PC-3 (cell line): ENCODE measurements around the gene YTHDF1. TPM values are rescaled to one million over a fixed set of nuclear protein-coding genes. Genes with fewer than 3 reads are reported as not detected.

Source experiments
- ATAC-seq: fragments of 200-7000 bp; cut with Tn5 transposase; 2 replicates; pipeline ENCODE4 v1.9.1; 2020; ENCODE audit warnings: mild to moderate bottlenecking, moderate library complexity
- BruUV-seq: library from RNA; stranded (reverse); fragments of 400-500 nt; replicated peaks from 2 replicates; lab custom pipeline; 2021; lab: Mats Ljungman, UMichigan
- CTCF ChIA-PET: fragments of 300-600 bp; sonication (Branson Sonifier 250); formaldehyde crosslinking; loops from one replicate; lab custom pipeline; 2022; ENCODE audit warnings: antibody characterized with exemption; lab: Charles Lee
- POLR2A ChIA-PET: fragments of 300-600 bp; sonication (Branson Sonifier 250); formaldehyde crosslinking; loops from one replicate; lab custom pipeline; 2022; ENCODE audit warnings: antibody characterized with exemption; ENCODE audit not compliant: unreplicated experiment; lab: Charles Lee
- DNase-seq: peaks from one replicate; pipeline ENCODE4 v3.0.0-alpha.2; 2015
- H2AFZ ChIP-seq: fragments of 300-600 bp; sonication (generic); 2 replicates; pipeline ENCODE4 v1.6.0; 2016; ENCODE audit warnings: antibody characterized with exemption, low read length
- H3F3A ChIP-seq: fragments of 300-600 bp; sonication (generic); one replicate; pipeline ENCODE4 v1.6.0; 2017; ENCODE audit warnings: antibody characterized with exemption, low read length, control low read depth, mild to moderate bottlenecking; ENCODE audit not compliant: unreplicated experiment
- H3K27ac ChIP-seq: fragments of 300-600 bp; sonication (generic); 2 replicates; pipeline ENCODE4 v1.5.1; 2016; ENCODE audit warnings: mild to moderate bottlenecking, low read length
- H3K27me3 ChIP-seq: fragments of 300-600 bp; sonication (generic); 2 replicates; pipeline ENCODE4 v1.6.1; 2016; ENCODE audit warnings: low read length, mixed read lengths
- H3K36me3 ChIP-seq: fragments of 300-600 bp; sonication (generic); 2 replicates; pipeline ENCODE4 v1.6.1; 2016; ENCODE audit warnings: low read depth, mixed run types, low read length, mixed read lengths
- H3K4me1 ChIP-seq: fragments of 300-600 bp; sonication (generic); 2 replicates; pipeline ENCODE4 v1.5.1; 2016; ENCODE audit warnings: low read length; ENCODE audit not compliant: insufficient read depth
- H3K4me2 ChIP-seq: fragments of 300-600 bp; sonication (generic); 2 replicates; pipeline ENCODE4 v1.6.0; 2016; ENCODE audit warnings: low read length
- H3K4me3 ChIP-seq: fragments of 300-600 bp; sonication (generic); 2 replicates; pipeline ENCODE4 v1.5.1; 2016; ENCODE audit warnings: mild to moderate bottlenecking, low read length, mixed read lengths
- H3K79me2 ChIP-seq: fragments of 300-600 bp; sonication (generic); 2 replicates; pipeline ENCODE4 v1.6.1; 2017; ENCODE audit warnings: low read length, mixed read lengths
- H3K9ac ChIP-seq: fragments of 300-600 bp; sonication (generic); 2 replicates; pipeline ENCODE4 v1.6.0; 2016; ENCODE audit warnings: mild to moderate bottlenecking, low read length
- H3K9me2 ChIP-seq: fragments of 300-600 bp; sonication (generic); replicated peaks from 2 replicates; pipeline ENCODE4 v1.6.1; 2016; ENCODE audit warnings: mixed run types, low read length, mixed read lengths
- H3K9me3 ChIP-seq: fragments of 300-600 bp; sonication (generic); 2 replicates; pipeline ENCODE4 v1.6.1; 2016; ENCODE audit warnings: low read length, mixed read lengths
- H4K20me1 ChIP-seq: fragments of 300-600 bp; sonication (generic); 2 replicates; pipeline ENCODE4 v1.6.1; 2016; ENCODE audit warnings: low read length, mixed read lengths
- CTCF ChIP-seq: fragments of 300-600 bp; sonication (generic); conservative IDR thresholded peaks from 2 replicates; pipeline ENCODE4 v1.5.1; 2017; ENCODE audit warnings: antibody characterized with exemption, low read depth, mild to moderate bottlenecking, low read length
- EZH2 ChIP-seq: fragments of 300-600 bp; sonication (generic); IDR thresholded peaks from one replicate; pipeline ENCODE4 v1.6.1; 2017; ENCODE audit warnings: antibody characterized with exemption, mild to moderate bottlenecking, low read length; ENCODE audit not compliant: unreplicated experiment
- EZH2phosphoT487 ChIP-seq: fragments of 300-600 bp; sonication (generic); IDR thresholded peaks from 2 replicates; pipeline ENCODE4 v1.6.1; 2018; ENCODE audit warnings: mild to moderate bottlenecking, antibody characterized with exemption, low read length, borderline replicate concordance
- intact Hi-C: fragments of 100-400 bp; cut with micrococcal nuclease; formaldehyde crosslinking; loops from 2 replicates; pipeline ENCODE4 v1.9.0; 2023
- total RNA-seq: library from RNA; depleted of rRNA; stranded (reverse); fragments of >200 nt; gene quantifications from 2 replicates; pipeline ENCODE4 v1.2.3, GENCODE V29; 2014

The YTHDF1 gene
- total RNA-seq, 1 experiment from 2014 or later: 30.0 TPM

- no peak overlapping the region for H3K4me3 ChIP-seq
- no peak overlapping the region for H3K27ac ChIP-seq
- H3K9me3 ChIP-seq: no peaks in the 10 kb centered on the region
- TF ChIP-seq CTCF: no peak
- TF ChIP-seq EZH2: no peak
- TF ChIP-seq EZH2phosphoT487: no peak
- no peaks in the 10 kb centered on the region for H3K36me3 ChIP-seq
- no peaks in the 10 kb centered on the region for H3K79me2 ChIP-seq
- H3F3A ChIP-seq: no peaks in the 10 kb centered on the region
- no peak overlapping the region for H3K4me2 ChIP-seq
- H3K4me1 ChIP-seq: no peaks in the 10 kb centered on the region
- peaks cover 32% of the 10 kb centered on the region for H3K27me3 ChIP-seq
- CTCF ChIA-PET: no interaction called here
- intact Hi-C loops: no loop called here
- H3K9me2 ChIP-seq: no peaks in the 10 kb centered on the region
- H4K20me1 ChIP-seq: no peaks in the 10 kb centered on the region
- no peak overlapping the region for H3K9ac ChIP-seq
- POLR2A ChIA-PET: no interaction called here
- ATAC-seq: no peak
- H2AFZ ChIP-seq: no peak overlapping the region
- no TSS peak for BruUV-seq
- no peak for DNase-seq
Measured at GRCh38 chr20:63261060-63261794, 45.3 kb upstream of the YTHDF1 start.

GRCh38 chr20:63260521-63260920, 44.6 kb upstream of the YTHDF1 start:
- peaks cover 37% of the 10 kb centered on the region for H3K27me3 ChIP-seq
- no peak overlapping the region for H3K4me3 ChIP-seq
- no peak overlapping the region for H2AFZ ChIP-seq
- no peaks in the 10 kb centered on the region for H3K9me2 ChIP-seq
- no peak overlapping the region for H3K4me2 ChIP-seq
- H3K79me2 ChIP-seq: no peaks in the 10 kb centered on the region
- no peak overlapping the region for H3K27ac ChIP-seq
- intact Hi-C loops: no loop called here
- no TSS peak for BruUV-seq
- H4K20me1 ChIP-seq: no peaks in the 10 kb centered on the region
- no peaks in the 10 kb centered on the region for H3K36me3 ChIP-seq
- H3K9ac ChIP-seq: no peak overlapping the region
- ChIA-PET POLR2A (no interaction called here), CTCF (no interaction called here)
- DNase-seq (no peak), ATAC-seq (no peak)
- TF ChIP-seq EZH2: no peak
- TF ChIP-seq EZH2phosphoT487: no peak
- TF ChIP-seq CTCF: no peak
- no peaks in the 10 kb centered on the region for H3K9me3 ChIP-seq
- H3K4me1 ChIP-seq: no peaks in the 10 kb centered on the region
- no peaks in the 10 kb centered on the region for H3F3A ChIP-seq

- DNase-seq (no peak), ATAC-seq (no peak)
- Histone ChIP-seq H3K27me3 (peaks cover 43% of the 10 kb centered on the region), H3K36me3 (no peaks in the 10 kb centered on the region), H3K4me3 (no peak overlapping the region), H3K27ac (no peak overlapping the region), H4K20me1 (no peaks in the 10 kb centered on the region), H3K4me2 (no peak overlapping the region), H3K4me1 (no peaks in the 10 kb centered on the region), H3K79me2 (no peaks in the 10 kb centered on the region), H3K9me2 (no peaks in the 10 kb centered on the region), H3F3A (no peaks in the 10 kb centered on the region), H3K9me3 (no peaks in the 10 kb centered on the region), H2AFZ (no peak overlapping the region), H3K9ac (no peak overlapping the region)
- BruUV-seq: no TSS peak
- intact Hi-C loops: no loop called here
- POLR2A ChIA-PET: no interaction called here
- CTCF ChIA-PET: no interaction called here
- TF ChIP-seq EZH2phosphoT487: no peak
Measured at GRCh38 chr20:63259734-63260460, 44.0 kb upstream of the YTHDF1 start.
